Endothelial cell of umbilical vein (primary cell): ENCODE results near the gene GPR148.

Source experiments
- JUN ChIP-seq: IDR thresholded peaks from 2 replicates; pipeline ENCODE4 v1.6.1; 2011; ENCODE audit warnings: borderline replicate concordance, low read depth; ENCODE audit not compliant: insufficient read length, insufficient read depth
- POLR2A ChIP-seq: IDR thresholded peaks from 2 replicates; pipeline ENCODE4 v1.6.1; 2012; ENCODE audit warnings: low read depth, mild to moderate bottlenecking, control low read depth, low read length
- POLR2AphosphoS5 ChIP-seq: IDR thresholded peaks from 2 replicates; pipeline ENCODE4 v1.6.1; 2012; ENCODE audit warnings: low read depth, mild to moderate bottlenecking, control low read depth, low read length, moderate library complexity; ENCODE audit not compliant: insufficient read depth
- TF ChIP-seq, protein P1 (sequence below), 2 donors: IDR thresholded peaks; 1 replicate in 1 of 2; 2 replicates in 1 of 2; pipeline ENCODE4 v1.5.1; 2011; ENCODE audit warnings: low read length in 2 of 2, mild to moderate bottlenecking in 2 of 2, moderate library complexity in 2 of 2, control low read depth in 1 of 2, inconsistent platforms in 1 of 2, low read depth in 1 of 2; ENCODE audit not compliant: insufficient read depth in 1 of 2; ENCODE audit errors: extremely low read depth in 1 of 2
- TF ChIP-seq, protein P2 (sequence below): IDR thresholded peaks from 2 replicates; pipeline ENCODE4 v1.6.1; 2011; ENCODE audit not compliant: insufficient read depth, insufficient read length

DNA sequence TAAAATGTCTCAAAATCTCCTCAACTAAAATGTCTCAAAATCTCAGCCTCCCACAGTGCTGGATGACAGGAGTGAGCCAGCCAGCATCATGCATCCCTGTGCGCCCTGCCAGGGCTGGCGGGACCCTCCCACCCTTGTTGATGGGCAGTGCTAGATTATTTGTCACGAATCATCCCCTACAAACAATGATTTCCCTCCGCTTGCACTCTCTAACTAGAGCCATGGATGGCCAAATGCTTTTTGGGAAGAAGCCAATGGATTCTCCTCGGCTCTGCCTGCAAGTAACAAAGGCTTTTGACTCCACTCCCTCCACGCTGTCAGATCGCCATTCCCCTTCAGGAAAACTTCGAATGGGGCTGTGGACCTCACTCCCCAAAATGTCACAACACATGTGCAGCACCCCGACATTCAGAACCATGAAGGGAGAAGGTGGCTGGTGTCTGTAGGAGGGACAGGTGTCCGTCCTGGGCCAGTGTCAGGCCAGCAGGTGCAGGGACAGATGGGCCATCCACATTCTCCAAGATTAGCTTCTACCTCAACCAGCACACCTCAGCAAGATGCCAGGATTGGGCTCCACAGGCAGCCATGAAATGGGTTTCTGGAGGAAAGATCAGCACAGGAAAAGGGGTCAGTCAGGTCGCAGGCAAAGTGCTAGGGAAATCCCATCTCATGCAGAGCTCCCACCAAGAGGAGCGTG is 38.0 kb downstream of the GPR148 start:
- TF ChIP-seq, protein P1, sequence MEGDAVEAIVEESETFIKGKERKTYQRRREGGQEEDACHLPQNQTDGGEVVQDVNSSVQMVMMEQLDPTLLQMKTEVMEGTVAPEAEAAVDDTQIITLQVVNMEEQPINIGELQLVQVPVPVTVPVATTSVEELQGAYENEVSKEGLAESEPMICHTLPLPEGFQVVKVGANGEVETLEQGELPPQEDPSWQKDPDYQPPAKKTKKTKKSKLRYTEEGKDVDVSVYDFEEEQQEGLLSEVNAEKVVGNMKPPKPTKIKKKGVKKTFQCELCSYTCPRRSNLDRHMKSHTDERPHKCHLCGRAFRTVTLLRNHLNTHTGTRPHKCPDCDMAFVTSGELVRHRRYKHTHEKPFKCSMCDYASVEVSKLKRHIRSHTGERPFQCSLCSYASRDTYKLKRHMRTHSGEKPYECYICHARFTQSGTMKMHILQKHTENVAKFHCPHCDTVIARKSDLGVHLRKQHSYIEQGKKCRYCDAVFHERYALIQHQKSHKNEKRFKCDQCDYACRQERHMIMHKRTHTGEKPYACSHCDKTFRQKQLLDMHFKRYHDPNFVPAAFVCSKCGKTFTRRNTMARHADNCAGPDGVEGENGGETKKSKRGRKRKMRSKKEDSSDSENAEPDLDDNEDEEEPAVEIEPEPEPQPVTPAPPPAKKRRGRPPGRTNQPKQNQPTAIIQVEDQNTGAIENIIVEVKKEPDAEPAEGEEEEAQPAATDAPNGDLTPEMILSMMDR (IDR thresholded peaks at IDR 0.05; ENCODE audit: extremely low read depth in 1 of 2, insufficient read depth in 1 of 2, low read depth in 1 of 2, low read length in 2 of 2), result no peak
- TF ChIP-seq POLR2AphosphoS5 (no peak), POLR2A (no peak), JUN (no peak)
- TF ChIP-seq, protein P2, sequence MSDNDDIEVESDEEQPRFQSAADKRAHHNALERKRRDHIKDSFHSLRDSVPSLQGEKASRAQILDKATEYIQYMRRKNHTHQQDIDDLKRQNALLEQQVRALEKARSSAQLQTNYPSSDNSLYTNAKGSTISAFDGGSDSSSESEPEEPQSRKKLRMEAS, result no peak
